H1 (cell line): Measurements from ENCODE around the gene HIP1. TPM values are rescaled to one million over a fixed set of nuclear protein-coding genes. Genes with fewer than 3 reads are reported as not detected.

Experiments
- CTCF ChIA-PET: fragments of 300-600 bp; sonication (Branson Sonifier 250); formaldehyde crosslinking; loops from one replicate; lab custom pipeline; 2021; ENCODE audit not compliant: partially characterized antibody; lab: Charles Lee
- POLR2A ChIA-PET: fragments of 300-600 bp; sonication (Branson Sonifier 250); formaldehyde crosslinking; loops from one replicate; lab custom pipeline; 2021; ENCODE audit warnings: inconsistent platforms; ENCODE audit not compliant: partially characterized antibody; lab: Charles Lee
- DNase-seq, 2 experiments: peaks; one replicate each; pipeline versions ENCODE4 v3.0.0 to v3.0.0-alpha.2; 2010 to 2022; ENCODE audit warnings: low spot score in 2 of 2, low read depth in 1 of 2, mixed read lengths in 1 of 2
- FAIRE-seq: peaks from 2 replicates; lab custom pipeline; 2011; peaks lifted over from hg19 to GRCh38; lab: Jason Lieb, UNC
- H2AFZ ChIP-seq: 2 replicates; pipeline ENCODE4 v1.8.1; 2012; ENCODE audit warnings: low read length, inconsistent platforms
- H2AK5ac ChIP-seq: 2 replicates; pipeline ENCODE4 v1.6.1; 2013; ENCODE audit warnings: low read depth, low read length
- H2BK120ac ChIP-seq: replicated peaks from 2 replicates; pipeline ENCODE3; 2013; ENCODE audit warnings: low read depth, low read length, inconsistent platforms
- H2BK12ac ChIP-seq: 2 replicates; pipeline ENCODE4 v1.6.1; 2013; ENCODE audit warnings: low read depth, low read length
- H2BK15ac ChIP-seq: 2 replicates; pipeline ENCODE4 v1.6.1; 2013; ENCODE audit warnings: low read length
- H2BK20ac ChIP-seq: 2 replicates; pipeline ENCODE4 v1.6.1; 2013; ENCODE audit warnings: low read length
- H2BK5ac ChIP-seq: 2 replicates; pipeline ENCODE4 v1.6.1; 2013; ENCODE audit warnings: low read depth, low read length
- H3K14ac ChIP-seq: 2 replicates; pipeline ENCODE4 v1.6.1; 2013; ENCODE audit warnings: inconsistent platforms; ENCODE audit not compliant: insufficient read length
- H3K18ac ChIP-seq: 2 replicates; pipeline ENCODE4 v1.6.1; 2013; ENCODE audit warnings: low read length; ENCODE audit errors: extremely low read depth
- H3K23ac ChIP-seq: 2 replicates; pipeline ENCODE4 v1.6.1; 2013; ENCODE audit warnings: inconsistent platforms; ENCODE audit not compliant: insufficient read length
- H3K23me2 ChIP-seq: 2 replicates; pipeline ENCODE4 v1.6.1; 2013; ENCODE audit warnings: low read depth, low read length
- H3K27ac ChIP-seq: 2 replicates; pipeline ENCODE4 v1.6.1; 2011; ENCODE audit warnings: low read depth, low read length, inconsistent platforms
- H3K27me3 ChIP-seq, 4 experiments: replicated peaks in 1 of 4; 1 replicate in 1 of 4; 2 replicates in 3 of 4; pipeline versions ENCODE4 v1.6.1 to v1.8.1; 2011 to 2013; ENCODE audit warnings: low read length in 3 of 4, mild to moderate bottlenecking in 3 of 4, inconsistent platforms in 2 of 4, mixed read lengths in 2 of 4, moderate library complexity in 1 of 4; ENCODE audit not compliant: control insufficient read depth in 3 of 4, insufficient read depth in 3 of 4; ENCODE audit errors: extremely low read depth in 1 of 4
- H3K36me3 ChIP-seq, 4 experiments: 2 replicates each; pipeline versions ENCODE4 v1.6.1 to v1.8.1; 2011 to 2013; ENCODE audit warnings: mild to moderate bottlenecking in 4 of 4, low read length in 3 of 4, moderate library complexity in 2 of 4, control low read depth in 1 of 4, inconsistent platforms in 1 of 4; ENCODE audit not compliant: insufficient read depth in 4 of 4, control insufficient read depth in 2 of 4
- H3K4ac ChIP-seq: replicated peaks from 2 replicates; pipeline ENCODE3; 2013; ENCODE audit warnings: low read length, low read depth, mixed read lengths, inconsistent platforms; ENCODE audit not compliant: insufficient read length
- H3K4me1 ChIP-seq, 4 experiments: replicated peaks in 1 of 4; 1 replicate in 1 of 4; 2 replicates in 3 of 4; pipeline versions ENCODE4 v1.6.1 to v1.8.1; 2011 to 2013; ENCODE audit warnings: low read length in 3 of 4, inconsistent platforms in 2 of 4, mixed read lengths in 1 of 4; ENCODE audit not compliant: insufficient read depth in 4 of 4, control insufficient read depth in 3 of 4
- H3K4me2 ChIP-seq, 2 experiments: 2 replicates each; pipeline versions ENCODE4 v1.6.1 to v1.8.1; 2011 to 2013; ENCODE audit warnings: low read depth in 2 of 2, low read length in 2 of 2, control low read depth in 1 of 2, inconsistent platforms in 1 of 2, mild to moderate bottlenecking in 1 of 2; ENCODE audit not compliant: insufficient read depth in 1 of 2
- H3K4me3 ChIP-seq, 4 experiments: fragments of 200-600, 300-600 bp in 1 of 4; sonication (generic), shearing (Covaris generic), sonication (Bioruptor Twin) in 1 of 4; 2 replicates each; pipeline versions ENCODE4 v1.5.1 to v1.8.1; 2011 to 2016; ENCODE audit warnings: low read length in 4 of 4, low read depth in 3 of 4, control low read depth in 2 of 4, inconsistent platforms in 2 of 4, mild to moderate bottlenecking in 2 of 4, mixed read lengths in 1 of 4, moderate library complexity in 1 of 4; ENCODE audit not compliant: insufficient read depth in 2 of 4; ENCODE audit errors: extremely low read depth in 1 of 4
- H3K56ac ChIP-seq: replicated peaks from 2 replicates; pipeline ENCODE3; 2013; ENCODE audit warnings: low read depth, mild to moderate bottlenecking, mixed read lengths, low read length, inconsistent platforms; ENCODE audit not compliant: insufficient read length
- H3K79me1 ChIP-seq: 2 replicates; pipeline ENCODE4 v1.6.1; 2013; ENCODE audit warnings: low read depth, low read length, control low read depth
- H3K79me2 ChIP-seq, 2 experiments: 2 replicates each; pipeline versions ENCODE4 v1.6.1 to v1.8.1; 2012 to 2013; ENCODE audit warnings: low read length in 2 of 2, mild to moderate bottlenecking in 2 of 2, inconsistent platforms in 1 of 2; ENCODE audit not compliant: insufficient read depth in 2 of 2, control insufficient read depth in 1 of 2
- H3K9ac ChIP-seq, 4 experiments: replicated peaks in 1 of 4; 1 replicate in 1 of 4; 2 replicates in 3 of 4; pipeline versions ENCODE4 v1.6.1 to v1.8.1; 2011 to 2013; ENCODE audit warnings: low read depth in 3 of 4, low read length in 3 of 4, control low read depth in 2 of 4, mild to moderate bottlenecking in 2 of 4, moderate library complexity in 2 of 4, inconsistent platforms in 1 of 4; ENCODE audit errors: extremely low read depth in 1 of 4
- H3K9me3 ChIP-seq, 2 experiments: 2 replicates each; pipeline versions ENCODE4 v1.6.1 to v1.8.1; 2012 to 2013; ENCODE audit warnings: mild to moderate bottlenecking in 2 of 2, moderate library complexity in 2 of 2, control low read depth in 1 of 2, inconsistent platforms in 1 of 2, low read depth in 1 of 2, low read length in 1 of 2, mixed read lengths in 1 of 2; ENCODE audit not compliant: insufficient read depth in 2 of 2
- H4K20me1 ChIP-seq, 2 experiments: replicated peaks in 1 of 2; 2 replicates each; pipeline versions ENCODE3 to v1.8.1; 2011 to 2013; ENCODE audit warnings: inconsistent platforms in 2 of 2, low read length in 2 of 2, mild to moderate bottlenecking in 1 of 2; ENCODE audit not compliant: insufficient read depth in 2 of 2, control insufficient read depth in 1 of 2
- H4K5ac ChIP-seq: 2 replicates; pipeline ENCODE4 v1.6.1; 2013; ENCODE audit warnings: low read length, low read depth, mixed read lengths, inconsistent platforms; ENCODE audit not compliant: insufficient read length
- H4K8ac ChIP-seq: 2 replicates; pipeline ENCODE4 v1.8.0; 2013; ENCODE audit warnings: mild to moderate bottlenecking, moderate library complexity, low read length, inconsistent platforms; ENCODE audit not compliant: insufficient read depth; ENCODE audit errors: extremely low read depth
- H4K91ac ChIP-seq: replicated peaks from 2 replicates; pipeline ENCODE3; 2013; ENCODE audit warnings: low read length, mixed read lengths, inconsistent platforms; ENCODE audit not compliant: insufficient read length
- ASH2L ChIP-seq: fragments of 200-600, 300-600 bp; sonication (generic); IDR thresholded peaks from one replicate; pipeline ENCODE4 v1.7.1; 2017; ENCODE audit warnings: low read length
- CBX8 ChIP-seq: fragments of 300-800, 300-1000 bp; sonication (generic); IDR thresholded peaks from 2 replicates; pipeline ENCODE4 v1.7.1; 2016; ENCODE audit warnings: low read depth, low read length, borderline replicate concordance
- EZH2 ChIP-seq: fragments of 200-600 bp; sonication (generic); IDR thresholded peaks from 2 replicates; pipeline ENCODE4 v1.7.1; 2012; ENCODE audit warnings: low read depth, mild to moderate bottlenecking, moderate library complexity, low read length, inconsistent platforms; ENCODE audit not compliant: severe bottlenecking
- HDAC6 ChIP-seq: IDR thresholded peaks from one replicate; pipeline ENCODE4 v1.7.1; 2012; ENCODE audit warnings: low read depth, mild to moderate bottlenecking, inconsistent platforms, low read length, moderate library complexity
- KDM5A ChIP-seq: fragments of 200-600 bp; IDR thresholded peaks from 2 replicates; pipeline ENCODE4 v1.7.1; 2012; ENCODE audit warnings: mild to moderate bottlenecking, low read length, inconsistent platforms, mixed read lengths
- NRF1 ChIP-seq: IDR thresholded peaks from 2 replicates; pipeline ENCODE4 v1.6.1; 2011; ENCODE audit warnings: mild to moderate bottlenecking, low read depth, low read length, improper control_type of control experiment
- RBBP5 ChIP-seq: IDR thresholded peaks from 2 replicates; pipeline ENCODE4 v1.7.1; 2012; ENCODE audit warnings: low read depth, mild to moderate bottlenecking, inconsistent platforms, low read length, moderate library complexity, borderline replicate concordance
- SIN3A ChIP-seq, 2 experiments: IDR thresholded peaks in 1 of 2; conservative IDR thresholded peaks in 1 of 2; 2 replicates each; pipeline ENCODE4 v1.6.1; 2011 to 2012; ENCODE audit warnings: low read length in 2 of 2, improper control_type of control experiment in 1 of 2, low read depth in 1 of 2, mild to moderate bottlenecking in 1 of 2
- SP1 ChIP-seq: IDR thresholded peaks from 2 replicates; pipeline ENCODE4 v1.6.1; 2011; ENCODE audit warnings: low read depth, low read length
- TBP ChIP-seq: IDR thresholded peaks from 2 replicates; pipeline ENCODE4 v1.6.1; 2011; ENCODE audit warnings: low read depth, low read length, improper control_type of control experiment
- ZNF274 ChIP-seq: IDR thresholded peaks from 2 replicates; pipeline ENCODE4 v1.7.0; 2012; ENCODE audit warnings: low read length, borderline replicate concordance; ENCODE audit errors: extremely low read depth
- WGBS, 2 experiments: shearing (Covaris generic) in 1 of 2; methylation state at CpG; one replicate each; pipeline versions ENCODE4 v1.1.6 to v1.1.7; 2013 to 2015; ENCODE audit warnings: low lambda C conversion rate in 2 of 2, mixed read lengths in 2 of 2, inconsistent platforms in 1 of 2, low coverage in 1 of 2, missing lambda C conversion rate in 1 of 2; ENCODE audit not compliant: insufficient replicate concordance in 2 of 2, insufficient coverage in 1 of 2, insufficient read length in 1 of 2; ENCODE audit errors: extremely low coverage in 1 of 2, missing lambda C conversion rate in 1 of 2; 5-methylcytosine and 5-hydroxymethylcytosine counted together
- polyA plus RNA-seq, 7 experiments: library from polyadenylated mRNA; depleted of rRNA in 3 of 7; stranded (reverse) in 5 of 7; unstranded in 2 of 7; fragments of >200 nt in 5 of 7; fragments of 200-250 nt in 2 of 7; gene quantifications; 1 replicate in 5 of 7; 2 replicates in 1 of 7; 4 replicates in 1 of 7; pipeline versions ENCODE4 v1.2.1 to v1.2.3, GENCODE V29; 2011 to 2013; ENCODE audit warnings: missing spikeins in 2 of 7, mixed read lengths in 2 of 7
- total RNA-seq: library from RNA; stranded (reverse); fragmentation: NEBNext Ultra II Directional; extraction: Animal tissue kit (Norgen Biotek cat#: 25700); gene quantifications from 2 replicates; pipeline ENCODE4 v1.2.1, GENCODE V29; 2021
- TF ChIP-seq, protein P1 (sequence below): IDR thresholded peaks from 2 replicates; pipeline ENCODE4 v1.6.1; 2011; ENCODE audit warnings: low read depth, mild to moderate bottlenecking, low read length; ENCODE audit not compliant: insufficient read depth
- TF ChIP-seq, protein P2 (sequence below): IDR thresholded peaks from 2 replicates; pipeline ENCODE4 v1.6.1; 2012; ENCODE audit warnings: inconsistent platforms

HIP1 gene
- total and polyA plus RNA-seq, 2 of the 8 experiments (the other 6 are each of a cell fraction or from before 2014, with no cell fraction given) = 51.8 to 108 TPM

DNA sequence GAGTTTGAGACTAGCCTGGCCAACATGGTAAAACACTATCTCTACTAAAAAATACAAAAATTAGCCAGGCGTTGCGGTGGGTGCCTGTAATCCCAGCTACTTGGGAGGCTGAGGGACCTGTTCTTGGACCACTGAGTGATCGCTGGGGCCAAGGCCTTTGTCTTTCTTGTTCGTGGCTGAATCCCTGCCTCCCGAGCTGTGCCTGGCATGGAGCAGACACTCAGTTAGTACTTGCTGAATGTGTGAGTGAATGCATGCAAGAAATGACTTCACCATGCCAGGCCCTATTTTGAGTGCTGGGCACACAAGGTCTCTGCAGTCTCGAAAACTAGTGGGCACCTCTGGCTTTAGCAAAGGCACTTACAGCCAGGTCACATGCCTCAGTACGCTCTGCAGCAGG lies 85.1 kb downstream of the HIP1 start:
- H2BK20ac ChIP-seq = 0 out of 2 replicates have a peak overlapping the region, but pooled peaks have one; percentile 32
- ChIA-PET CTCF (interaction anchor here (1.1 kb wide), 1 partner anchor 10 kb away, joined by 3 read pairs; no protein-coding TSS in a partner anchor), POLR2A (no interaction called here)
- no peak overlapping the region for H3K4me2 ChIP-seq
- FAIRE-seq = no peak
- H2BK12ac ChIP-seq = 0 out of 2 replicates have a peak overlapping the region, but pooled peaks have one; percentile 17
- no peak for DNase-seq
- no peaks in the 10 kb centered on the region for H3K79me1 ChIP-seq
- H3K23me2 ChIP-seq = no peaks in the 10 kb centered on the region
- H3K4ac ChIP-seq = no peak overlapping the region
- H3K9me3 ChIP-seq = no peaks in the 10 kb centered on the region
- H3K79me2 ChIP-seq = no peaks in the 10 kb centered on the region
- no peak overlapping the region for H2BK120ac ChIP-seq
- H3K18ac ChIP-seq = no peak overlapping the region
- 0 out of 2 replicates have a peak overlapping the region, but pooled peaks have one; percentile 13 for H2AK5ac ChIP-seq
- H4K8ac ChIP-seq = no peak overlapping the region
- no peak overlapping the region for H4K91ac ChIP-seq
- H2AFZ ChIP-seq = no peak overlapping the region
- 94% methylated on average over 7 of the region's 7 CpGs; no CpG with 5 or more reads in 1 of the 2 experiments for WGBS, 2 experiments
- peaks cover 0 to 13% (median 3%) of the 10 kb centered on the region in 4 experiments; a peak in 4 of 7 replicates for H3K4me1 ChIP-seq
- no peak overlapping the region for H3K27ac ChIP-seq
- no peak overlapping the region for H3K14ac ChIP-seq
- peaks cover 0 to 1% of the 10 kb centered on the region in 2 experiments for H4K20me1 ChIP-seq
- no peak overlapping the region for H3K23ac ChIP-seq
- H3K56ac ChIP-seq = no peak overlapping the region
- H3K4me3 ChIP-seq = no peak overlapping the region
- H4K5ac ChIP-seq = no peak overlapping the region
- no peak overlapping the region for H2BK15ac ChIP-seq
- H2BK5ac ChIP-seq = no peak overlapping the region
- H3K27me3 ChIP-seq = no peaks in the 10 kb centered on the region
- no peaks in the 10 kb centered on the region for H3K36me3 ChIP-seq
- H3K9ac ChIP-seq = no peak overlapping the region
- TF ChIP-seq HDAC6 = no peak
- TF ChIP-seq, protein P1, sequence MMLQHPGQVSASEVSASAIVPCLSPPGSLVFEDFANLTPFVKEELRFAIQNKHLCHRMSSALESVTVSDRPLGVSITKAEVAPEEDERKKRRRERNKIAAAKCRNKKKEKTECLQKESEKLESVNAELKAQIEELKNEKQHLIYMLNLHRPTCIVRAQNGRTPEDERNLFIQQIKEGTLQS = no peak
- TF ChIP-seq ASH2L = no peak
- no peak for TF ChIP-seq TBP
- TF ChIP-seq KDM5A = no peak
- no peak for TF ChIP-seq RBBP5
- no peak for TF ChIP-seq SP1
- TF ChIP-seq, protein P2, sequence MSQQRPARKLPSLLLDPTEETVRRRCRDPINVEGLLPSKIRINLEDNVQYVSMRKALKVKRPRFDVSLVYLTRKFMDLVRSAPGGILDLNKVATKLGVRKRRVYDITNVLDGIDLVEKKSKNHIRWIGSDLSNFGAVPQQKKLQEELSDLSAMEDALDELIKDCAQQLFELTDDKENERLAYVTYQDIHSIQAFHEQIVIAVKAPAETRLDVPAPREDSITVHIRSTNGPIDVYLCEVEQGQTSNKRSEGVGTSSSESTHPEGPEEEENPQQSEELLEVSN = no peak
- no peak for TF ChIP-seq NRF1
- no peak for TF ChIP-seq SIN3A (conservative IDR thresholded peaks at IDR 0.05 in 1 of 2, IDR thresholded peaks at IDR 0.05 in 1 of 2; ENCODE audit: low read depth in 1 of 2, low read length in 2 of 2)
- TF ChIP-seq ZNF274 = no peak
- TF ChIP-seq EZH2 = no peak
- no peak for TF ChIP-seq CBX8
